ENCODE data around the gene FSTL1.

FSTL1 gene

GRCh38 chr3:120364101-120364500, 86.7 kb downstream of the FSTL1 start:
- H3K4me3 ChIP-seq (ENCODE audit: low read depth, low read length) = no peak overlapping the region

DNA sequence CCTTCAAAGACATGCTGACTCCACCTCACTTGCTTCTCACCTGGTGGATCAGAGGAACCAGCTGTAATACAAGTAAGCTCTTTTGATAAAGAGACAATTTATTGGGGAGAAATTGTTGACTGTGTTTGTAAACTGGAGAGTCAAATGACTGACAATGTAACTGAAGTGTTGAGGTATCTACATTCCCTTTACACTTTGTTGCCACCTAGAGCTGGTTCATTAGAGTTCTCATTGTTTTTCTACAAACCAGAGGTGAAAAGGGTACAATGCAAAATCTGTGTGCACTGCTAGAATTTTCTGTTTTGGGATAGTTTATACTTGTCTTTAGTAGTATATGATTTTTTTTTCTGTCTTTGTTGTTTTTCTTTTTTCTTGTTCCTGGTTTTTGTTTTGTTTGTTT, 93.0 kb downstream of the FSTL1 start:
- no peak overlapping the region for H3K4me3 ChIP-seq (ENCODE audit: low read depth, low read length)

DNA sequence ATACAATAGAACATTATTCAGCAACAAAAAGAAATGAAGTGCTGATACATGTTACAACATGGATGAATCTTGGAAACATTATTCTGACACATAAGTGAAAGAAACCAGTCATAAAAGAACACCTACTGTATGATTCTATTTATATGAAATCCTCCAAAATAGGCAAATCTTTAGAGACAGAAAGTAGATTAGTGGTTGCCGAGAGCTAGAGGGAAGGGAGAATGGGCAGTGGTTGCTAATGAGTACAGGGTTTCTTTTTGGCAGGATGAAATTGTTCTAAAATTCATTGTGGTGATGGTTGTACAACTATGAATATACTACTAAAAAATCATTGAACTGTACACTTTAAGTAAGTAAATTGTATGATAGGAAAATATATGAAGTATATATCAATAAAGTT, 95.3 kb downstream of the FSTL1 start:
- H3K4me3 ChIP-seq (ENCODE audit: low read depth, low read length) = no peak overlapping the region

- no peak overlapping the region for H3K4me3 ChIP-seq (ENCODE audit: low read depth, low read length)
These were observed 97.3 kb downstream of the FSTL1 start for GRCh38 chr3:120353463-120353862.

DNA sequence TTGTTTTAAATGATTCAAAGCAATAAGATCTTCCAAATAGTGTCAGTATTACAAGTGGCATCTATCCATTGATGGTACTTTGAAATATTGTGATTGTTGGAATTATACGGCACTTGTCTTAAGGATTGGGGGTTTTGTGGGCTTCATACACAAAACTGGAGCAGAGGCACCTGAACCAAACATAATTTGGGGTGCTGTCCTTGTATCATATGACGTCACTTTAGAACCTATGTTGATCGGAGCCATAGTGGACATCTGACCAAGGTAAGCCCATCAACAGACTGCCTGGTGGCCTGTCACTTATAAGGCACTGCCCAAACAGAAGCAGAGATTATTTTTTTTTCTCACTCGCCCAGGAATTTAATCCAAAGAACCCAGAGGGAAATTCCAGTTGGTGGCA, 98.8 kb downstream of the FSTL1 start:
- H3K4me3 ChIP-seq (ENCODE audit: low read depth, low read length) = no peak overlapping the region

DNA sequence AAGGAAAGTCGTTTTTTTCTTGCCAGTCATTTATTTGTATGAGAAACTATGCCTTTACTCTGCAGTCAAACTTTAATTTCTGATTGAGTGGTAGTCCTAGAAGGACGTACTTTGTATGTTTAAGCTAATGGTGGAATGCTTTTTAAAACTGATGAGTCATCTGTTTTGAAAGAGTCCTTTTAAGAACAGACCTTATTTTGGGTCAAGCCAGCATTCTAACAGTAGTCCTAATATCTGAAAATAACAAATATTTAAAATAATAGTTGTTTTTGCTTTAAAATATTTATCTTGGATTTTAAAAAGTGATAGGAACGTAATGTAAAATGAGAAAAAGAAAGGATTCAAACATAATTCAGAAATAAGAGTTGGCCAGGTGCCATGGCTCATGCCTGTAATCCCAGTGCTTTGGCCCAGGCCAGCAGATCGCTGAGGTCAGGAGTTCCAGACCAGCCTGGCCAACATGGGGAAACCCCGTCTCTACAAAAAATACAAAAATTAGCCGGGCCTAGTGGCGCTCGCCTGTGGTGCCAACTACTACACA, 100.3 kb downstream of the FSTL1 start:
- H3K4me3 ChIP-seq (ENCODE audit: low read depth, low read length) = no peak overlapping the region

GRCh38 chr3:120349855-120350125, 101.0 kb downstream of the FSTL1 start:
- H3K4me3 ChIP-seq (ENCODE audit: low read depth, low read length) = peak overlapping the region; percentile 74

- peak within 1 kb of the TSS; percentile 74 for H3K4me3 ChIP-seq (ENCODE audit: low read depth, low read length)
These were observed 101.6 kb downstream of the FSTL1 start, which contains the start of gene LRRC58 for GRCh38 chr3:120348991-120349854. LRRC58 (minus strand) TSS chr3:120349354; CDS start chr3:120349243, 111 bp downstream.

DNA sequence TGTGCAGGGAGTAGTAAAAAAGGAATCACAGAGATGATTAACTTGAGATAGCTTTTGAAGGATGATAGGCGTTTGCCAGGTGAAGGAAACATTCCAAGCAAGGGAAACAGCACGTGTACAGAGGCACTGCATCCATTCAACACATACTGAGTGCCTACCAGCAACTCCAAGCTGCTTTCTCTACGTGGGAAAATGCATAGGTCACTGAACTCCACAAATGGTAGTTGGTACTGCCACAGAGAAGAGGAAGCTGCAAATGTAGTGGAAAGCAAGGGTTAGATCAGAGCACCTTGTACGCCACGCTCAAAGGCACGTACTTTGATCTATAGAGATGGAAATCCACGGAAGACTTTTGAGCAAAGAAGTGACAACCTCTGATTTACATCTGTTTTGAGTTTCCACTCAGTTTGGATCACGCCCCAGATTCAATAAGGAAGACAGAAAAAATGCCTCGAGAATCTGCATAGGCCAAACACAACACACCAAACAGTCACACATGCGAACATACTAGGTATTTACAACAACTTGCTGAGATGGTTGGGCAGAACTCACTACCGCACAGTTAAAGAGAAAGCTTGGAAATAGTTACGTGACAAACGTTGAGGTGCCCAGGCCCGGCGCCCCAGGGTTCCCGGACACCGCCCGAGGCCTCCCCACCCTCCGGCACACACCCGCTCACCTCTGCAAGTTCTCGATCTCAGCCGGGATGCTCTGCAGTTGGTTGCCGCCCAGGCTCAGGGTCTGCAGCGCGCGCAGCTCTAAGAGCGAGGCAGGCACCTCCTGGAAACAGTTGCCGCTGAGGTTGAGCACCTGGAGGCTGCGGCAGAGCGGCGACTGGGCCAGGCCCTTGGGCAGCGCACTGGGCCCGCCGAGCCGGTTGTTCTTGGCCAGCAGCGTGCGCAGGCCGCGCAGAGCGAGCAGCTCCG, 102.5 kb downstream of the FSTL1 start:
- H3K4me3 ChIP-seq (ENCODE audit: low read depth, low read length) = peak overlapping the region; percentile 74

- no peak overlapping the region for H3K4me3 ChIP-seq (ENCODE audit: low read depth, low read length)
These were observed 106.4 kb downstream of the FSTL1 start for GRCh38 chr3:120344349-120344748.

Measured in iPS-11a (cell line).